Amniotic epithelial cell (primary cell): ENCODE results near the gene ISL2.

Source experiments
- DNase-seq: peaks from one replicate; pipeline ENCODE4 v3.0.0-alpha.2; 2010; ENCODE audit warnings: low read depth

Gene ISL2

GRCh38 chr15:76342058-76342381 lies 5.4 kb downstream of the ISL2 start:
- DNase-seq = no peak

- no peak for DNase-seq
Measured at GRCh38 chr15:76342382-76343201, 6.0 kb downstream of the ISL2 start.

- no peak for DNase-seq
Measured at GRCh38 chr15:76343313-76343996, 6.9 kb downstream of the ISL2 start.

GRCh38 chr15:76344893-76345582 lies 8.5 kb downstream of the ISL2 start:
- DNase-seq = no peak

- DNase-seq = no peak
Measured at GRCh38 chr15:76345583-76345879, 9.0 kb downstream of the ISL2 start.

- no peak for DNase-seq
Measured at GRCh38 chr15:76345880-76346668, 9.5 kb downstream of the ISL2 start.

GRCh38 chr15:76346669-76347481 lies 10.3 kb downstream of the ISL2 start:
- DNase-seq = peak; percentile 54

GRCh38 chr15:76347482-76348055 lies 11.0 kb downstream of the ISL2 start:
- DNase-seq = no peak

GRCh38 chr15:76349301-76350070 lies 12.9 kb downstream of the ISL2 start:
- no peak for DNase-seq

- no peak for DNase-seq
Measured at GRCh38 chr15:76353023-76353577, 16.5 kb downstream of the ISL2 start.

- DNase-seq = no peak
Measured at GRCh38 chr15:76353903-76354302, 17.3 kb downstream of the ISL2 start.

- no peak for DNase-seq
Measured at GRCh38 chr15:76354823-76355440, 18.4 kb downstream of the ISL2 start.

- DNase-seq = no peak
Measured at GRCh38 chr15:76358453-76358852, 21.9 kb downstream of the ISL2 start.

GRCh38 chr15:76359152-76359551 lies 22.6 kb downstream of the ISL2 start:
- DNase-seq = no peak

- DNase-seq = no peak
Measured at GRCh38 chr15:76360416-76360815, 23.8 kb downstream of the ISL2 start.

GRCh38 chr15:76363251-76363650 lies 26.7 kb downstream of the ISL2 start:
- DNase-seq = no peak

- DNase-seq = no peak
Measured at GRCh38 chr15:76366714-76367113, 30.1 kb downstream of the ISL2 start.

- DNase-seq = no peak
Measured at GRCh38 chr15:76368122-76368621, 31.6 kb downstream of the ISL2 start.

GRCh38 chr15:76376029-76376428 lies 39.5 kb downstream of the ISL2 start:
- no peak for DNase-seq

GRCh38 chr15:76376816-76377215 lies 40.2 kb downstream of the ISL2 start:
- DNase-seq = no peak
